K562 treated with DMSO at 1 percent for 4 hours (cell line): ENCODE measurements around the gene KIF1A. TPM values are rescaled to one million over a fixed set of nuclear protein-coding genes. Genes with fewer than 3 reads are reported as not detected.

Source experiments
- total RNA-seq: library from RNA; unstranded; fragments of 300-600 nt; gene quantifications from 2 replicates; pipeline ENCODE4 v1.2.3, GENCODE V29; 2022; ENCODE audit not compliant: insufficient read depth

Gene KIF1A
- total RNA-seq, result 2.0 TPM in 1 of 2 replicates, not detected in the other

GRCh38 chr2:240819858-240820606 is at the start of gene KIF1A:
Gene KIF1A (minus strand): TSS chr2:240820219. CDS start chr2:240797752, 22,467 bp downstream.

GRCh38 chr2:240868286-240869108 is 48.5 kb upstream of the KIF1A start, which contains the start of gene AGXT:
Gene AGXT (plus strand): TSS chr2:240868824. CDS start chr2:240868866, 42 bp downstream.

GRCh38 chr2:240691631-240692420 is 128.2 kb downstream of the KIF1A start, which contains the start of gene AQP12A:
Gene AQP12A (plus strand): TSS chr2:240691866. CDS start chr2:240691914, 48 bp downstream.

GRCh38 chr2:240682431-240683224 is 137.4 kb downstream of the KIF1A start, which contains the start of gene AQP12B:
Gene AQP12B (minus strand): TSS chr2:240682885. CDS start chr2:240682837, 48 bp downstream.

Other genes with a start within 250 kb of the KIF1A start
- 14.3 and 14.4 TPM in 2 replicates for gene CAPN10, start 233.5 kb downstream of the KIF1A start, total RNA-seq
- 2.6 and 2.7 TPM in 2 replicates for gene GPR35, start 194.7 kb downstream of the KIF1A start, total RNA-seq
- gene AQP12B, start 137.3 kb downstream of the KIF1A start, total RNA-seq, result not detected in 2 replicates
- not detected in 2 replicates for gene AQP12A, start 128.4 kb downstream of the KIF1A start, total RNA-seq
- gene AGXT, start 48.6 kb upstream of the KIF1A start, total RNA-seq, result not detected in 2 replicates
- not detected in 2 replicates for gene MAB21L4, start 75.9 kb upstream of the KIF1A start, total RNA-seq
- not detected in 2 replicates for gene CROCC2, start 86.1 kb upstream of the KIF1A start, total RNA-seq
- gene SNED1, start 178.4 kb upstream of the KIF1A start, total RNA-seq, result 0.28 TPM in 1 of 2 replicates, not detected in the other